ENCODE results near the gene MKNK1. TPM values are rescaled to one million over a fixed set of nuclear protein-coding genes. Genes with fewer than 3 reads are reported as not detected.

Gene MKNK1
- polyA plus RNA-seq, 1 of the 3 experiments (the other 2 are of a cell fraction), result 28.2 TPM

DNA sequence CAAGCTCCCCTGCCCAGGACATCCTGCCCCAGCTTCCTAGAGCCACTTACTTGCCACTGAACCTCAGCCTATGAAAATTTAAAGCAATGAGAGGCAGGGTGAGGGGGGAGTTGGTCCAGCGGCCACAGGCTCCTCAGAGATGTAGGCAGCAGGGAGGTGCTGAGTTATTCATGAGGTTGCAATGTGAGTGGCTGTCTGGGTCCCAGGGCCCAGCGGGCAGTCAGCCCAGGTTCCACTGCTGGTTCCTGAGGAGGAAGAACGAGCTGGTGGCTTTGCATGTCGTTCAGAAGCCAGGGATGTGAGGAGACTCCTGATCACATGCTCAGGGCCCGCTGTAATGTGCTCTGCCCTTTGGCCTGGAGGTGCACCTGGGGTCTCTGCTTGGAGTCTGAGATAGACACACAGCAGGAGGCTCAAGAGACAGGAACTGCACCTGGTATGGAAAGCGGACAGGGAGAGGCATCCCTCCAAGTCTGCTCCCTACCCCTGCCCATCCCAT lies 52.4 kb downstream of the MKNK1 start, which contains the start of gene KNCN:
TSS of gene KNCN (minus strand) at position 51 of the 499 bp plus-strand sequence. CDS start 432 bp downstream, outside the sequence.
- peaks cover 0 to 9% of the 10 kb centered on the region in 2 experiments; a peak in 1 of 4 replicates for H3K4me1 ChIP-seq (ENCODE audit: control insufficient read depth in 1 of 2, insufficient read depth in 2 of 2, low read depth in 1 of 2, low read length in 1 of 2)

GRCh38 chr1:46550751-46551231 lies 53.3 kb downstream of the MKNK1 start:
- H3K4me1 ChIP-seq (ENCODE audit: control insufficient read depth in 1 of 2, insufficient read depth in 2 of 2, low read depth in 1 of 2, low read length in 1 of 2), result peaks cover 0 to 9% of the 10 kb centered on the region in 2 experiments; a peak in 1 of 4 replicates
- no peak overlapping the region for H3K27ac ChIP-seq (ENCODE audit: low read depth in 2 of 2, low read length in 1 of 2)
- no peak overlapping the region for H3K4me2 ChIP-seq
- H3K27me3 ChIP-seq (ENCODE audit: insufficient read depth), result no peaks in the 10 kb centered on the region
- H3K9ac ChIP-seq, result no peak overlapping the region
- POLR2A ChIA-PET, result no interaction called here
- CTCF ChIA-PET, result interaction anchor here (0.6 to 1.5 kb wide), 4 partner anchors 13 to 246 kb away, joined by 3 to 5 read pairs (median 3); no protein-coding TSS in a partner anchor
- H3K9me2 ChIP-seq, result no peaks in the 10 kb centered on the region
- no peaks in the 10 kb centered on the region for H4K20me1 ChIP-seq (ENCODE audit: insufficient read depth)
- H3F3A ChIP-seq (replicated peaks; ENCODE audit: insufficient read depth), result no peaks in the 10 kb centered on the region
- H3K9me3 ChIP-seq, result no peaks in the 10 kb centered on the region
- no peaks in the 10 kb centered on the region for H3K79me2 ChIP-seq (ENCODE audit: insufficient read depth)
- WGBS (ENCODE audit: low lambda C conversion rate), result 78% methylated on average over 10 of the region's 17 CpGs
- no peak overlapping the region for H3K4me3 ChIP-seq (ENCODE audit: low read depth in 2 of 2, low read length in 1 of 2)
- no peak for DNase-seq
- no peak for TF ChIP-seq SIN3A (IDR thresholded peaks at IDR 0.05; ENCODE audit: borderline replicate concordance, low read depth, low read length)
- TF ChIP-seq NFIC (IDR thresholded peaks at IDR 0.05; ENCODE audit: borderline replicate concordance), result no peak
- TF ChIP-seq TEAD4 (IDR thresholded peaks at IDR 0.05; ENCODE audit: borderline replicate concordance, insufficient read depth), result no peak
- no peak for TF ChIP-seq TAF1 (IDR thresholded peaks at IDR 0.05; ENCODE audit: borderline replicate concordance, low read depth, low read length)
- no peak for TF ChIP-seq ZBTB33 (IDR thresholded peaks at IDR 0.05; ENCODE audit: borderline replicate concordance, low read depth)
- H2AFZ ChIP-seq (ENCODE audit: low read depth), result no peak overlapping the region
- H3K36me3 ChIP-seq (replicated peaks in 1 of 2; ENCODE audit: control insufficient read depth in 1 of 2, insufficient read depth in 2 of 2, low read length in 1 of 2), result no peaks in the 10 kb centered on the region

More for the DNA sequence above, 52.4 kb downstream of the MKNK1 start, which contains the start of gene KNCN:
- Histone ChIP-seq H3K4me3 (ENCODE audit: low read depth in 2 of 2, low read length in 1 of 2) (no peak within 1 kb of the TSS), H4K20me1 (ENCODE audit: insufficient read depth) (no peaks in the 10 kb centered on the region), H3K9me2 (no peaks in the 10 kb centered on the region), H3K4me2 (no peak within 1 kb of the TSS), H3K36me3 (replicated peaks in 1 of 2; ENCODE audit: control insufficient read depth in 1 of 2, insufficient read depth in 2 of 2, low read length in 1 of 2) (no peaks in the 10 kb centered on the region), H3K79me2 (ENCODE audit: insufficient read depth) (no peaks in the 10 kb centered on the region), H3K9me3 (no peaks in the 10 kb centered on the region), H3F3A (replicated peaks; ENCODE audit: insufficient read depth) (no peaks in the 10 kb centered on the region), H3K27ac (ENCODE audit: low read depth in 2 of 2, low read length in 1 of 2) (no peak within 1 kb of the TSS), H2AFZ (ENCODE audit: low read depth) (no peak within 1 kb of the TSS), H3K9ac (no peak within 1 kb of the TSS), H3K27me3 (ENCODE audit: insufficient read depth) (no peaks in the 10 kb centered on the region)
- WGBS (ENCODE audit: low lambda C conversion rate), result 43% methylated on average over 3 of the region's 6 CpGs
- TF ChIP-seq JUND (IDR thresholded peaks at IDR 0.05) (no peak), FOXM1 (IDR thresholded peaks at IDR 0.05; ENCODE audit: low read depth) (no peak), GATA2 (CRISPR knock-in tag; IDR thresholded peaks at IDR 0.05) (no peak)
- CTCF ChIA-PET, result interaction anchor here (1.5 kb wide), 1 partner anchor 109 kb away, joined by 5 read pairs; no protein-coding TSS in a partner anchor
- POLR2A ChIA-PET, result no interaction called here
- no peak for DNase-seq

Data from SK-N-SH (cell line).